Neural progenitor cell (in vitro differentiated cells): Measurements from ENCODE around the gene WDR44. TPM values are rescaled to one million over a fixed set of nuclear protein-coding genes. Genes with fewer than 3 reads are reported as not detected.

ENCODE experiments used
- DNase-seq: peaks from one replicate; pipeline ENCODE4 v3.0.0-alpha.2; 2016; ENCODE audit warnings: low spot score
- H2AFZ ChIP-seq: fragments of 200-600 bp; sonication (generic); replicated peaks from 2 replicates; pipeline ENCODE4 v1.6.1; 2016; ENCODE audit warnings: antibody characterized with exemption
- H3F3A ChIP-seq: fragments of 200-600 bp; sonication (generic); 2 replicates; pipeline ENCODE4 v1.6.1; 2016; ENCODE audit warnings: antibody characterized with exemption, low read depth
- H3K27ac ChIP-seq: fragments of 200-600 bp; sonication (generic); 2 replicates; pipeline ENCODE4 v1.5.1; 2016; ENCODE audit warnings: mild to moderate bottlenecking
- H3K27me3 ChIP-seq: fragments of 200-600 bp; sonication (generic); 2 replicates; pipeline ENCODE4 v1.6.1; 2016; ENCODE audit warnings: mild to moderate bottlenecking, moderate library complexity
- H3K36me3 ChIP-seq: fragments of 200-600 bp; sonication (generic); 2 replicates; pipeline ENCODE4 v1.5.1; 2016
- H3K4me1 ChIP-seq: fragments of 200-600 bp; sonication (generic); 2 replicates; pipeline ENCODE4 v1.6.1; 2016; ENCODE audit warnings: mixed run types
- H3K4me2 ChIP-seq: fragments of 200-600 bp; sonication (generic); 2 replicates; pipeline ENCODE4 v1.6.1; 2016
- H3K4me3 ChIP-seq: fragments of 200-600 bp; sonication (generic); 2 replicates; pipeline ENCODE4 v1.5.1; 2016
- H3K79me2 ChIP-seq: fragments of 200-600 bp; sonication (generic); 2 replicates; pipeline ENCODE4 v1.6.1; 2016; ENCODE audit warnings: low read depth
- H3K9ac ChIP-seq: fragments of 200-600 bp; sonication (generic); 2 replicates; pipeline ENCODE4 v1.6.1; 2016
- H3K9me3 ChIP-seq: fragments of 200-600 bp; sonication (generic); 2 replicates; pipeline ENCODE4 v1.5.1; 2016; ENCODE audit warnings: low read depth
- H4K20me1 ChIP-seq: fragments of 200-600 bp; sonication (generic); 2 replicates; pipeline ENCODE4 v1.6.1; 2016; ENCODE audit warnings: low read depth
- H3K27ac Mint-ChIP-seq: 3 replicates; pipeline ENCODE4 v1.8.0; 2021; ENCODE audit warnings: mixed read lengths
- H3K27me3 Mint-ChIP-seq: 2 replicates; pipeline ENCODE4 v1.8.0; 2022; ENCODE audit warnings: low read depth, mild to moderate bottlenecking, inconsistent platforms, moderate library complexity, mixed read lengths; ENCODE audit not compliant: insufficient read depth
- H3K36me3 Mint-ChIP-seq: 3 replicates; pipeline ENCODE4 v1.8.0; 2021; ENCODE audit warnings: mixed read lengths
- H3K4me1 Mint-ChIP-seq: 3 replicates; pipeline ENCODE4 v1.8.0; 2021; ENCODE audit warnings: mixed read lengths
- H3K4me3 Mint-ChIP-seq: 3 replicates; pipeline ENCODE4 v1.8.0; 2021; ENCODE audit warnings: mild to moderate bottlenecking, moderate library complexity, mixed read lengths
- H3K9me3 Mint-ChIP-seq: 3 replicates; pipeline ENCODE4 v1.8.0; 2020; ENCODE audit warnings: mixed read lengths
- EZH2 ChIP-seq: fragments of 200-600 bp; sonication (generic); IDR thresholded peaks from 2 replicates; pipeline ENCODE4 v1.6.1; 2017; ENCODE audit warnings: antibody characterized with exemption, mild to moderate bottlenecking, moderate library complexity
- EZH2phosphoT487 ChIP-seq: fragments of 200-600 bp; sonication (generic); IDR thresholded peaks from 2 replicates; pipeline ENCODE4 v1.6.1; 2017; ENCODE audit warnings: antibody characterized with exemption
- total RNA-seq: library from RNA; depleted of rRNA; stranded (reverse); fragments of >200 nt; gene quantifications from 2 replicates; pipeline ENCODE4 v1.2.3, GENCODE V29; 2015; ENCODE audit warnings: low replicate concordance
- TF ChIP-seq, protein P1 (sequence below): fragments of 200-600 bp; sonication (generic); IDR thresholded peaks from 2 replicates; pipeline ENCODE4 v1.5.1; 2017; ENCODE audit warnings: antibody characterized with exemption, mild to moderate bottlenecking

Gene WDR44
- total RNA-seq, 1 donor from 2014 or later = 18.0 TPM

DNA sequence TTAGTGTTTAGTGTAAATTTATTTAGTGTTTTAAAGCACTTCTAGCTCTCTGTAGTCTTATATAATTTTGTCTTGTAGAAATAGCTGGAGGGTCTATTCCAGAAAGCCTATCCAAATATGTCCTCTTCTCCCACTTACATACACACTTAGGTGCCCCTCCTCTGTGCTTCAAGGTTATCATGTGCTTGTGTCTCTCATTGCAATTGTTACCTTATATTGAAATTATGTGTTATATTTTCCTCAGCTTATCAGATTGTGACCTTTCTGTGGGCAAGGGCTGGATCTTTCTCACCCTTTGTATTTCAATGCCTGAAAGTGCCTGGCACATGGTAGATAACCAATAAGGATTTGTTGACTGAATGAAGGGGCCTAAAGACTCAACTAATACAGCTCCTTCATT is 18.4 kb downstream of the WDR44 start:
- Histone ChIP-seq H3K4me2 (no peak overlapping the region), H3K27me3 (no peaks in the 10 kb centered on the region), H3K27ac (no peak overlapping the region), H3K36me3 (no peaks in the 10 kb centered on the region), H3K79me2 (peaks cover 42% of the 10 kb centered on the region), H3F3A (peaks cover 12% of the 10 kb centered on the region), H2AFZ (no peak overlapping the region), H3K9ac (no peak overlapping the region), H3K4me1 (peaks cover 38% of the 10 kb centered on the region), H4K20me1 (no peaks in the 10 kb centered on the region), H3K9me3 (no peaks in the 10 kb centered on the region), H3K4me3 (no peak overlapping the region)
- Mint-ChIP-seq H3K4me3 (no peak overlapping the region), H3K36me3 (peaks cover 12% of the 10 kb centered on the region), H3K27ac (no peak overlapping the region), H3K4me1 (peaks cover 60% of the 10 kb centered on the region), H3K27me3 (no peaks in the 10 kb centered on the region), H3K9me3 (no peaks in the 10 kb centered on the region)
- no peak for TF ChIP-seq EZH2
- no peak for DNase-seq

DNA sequence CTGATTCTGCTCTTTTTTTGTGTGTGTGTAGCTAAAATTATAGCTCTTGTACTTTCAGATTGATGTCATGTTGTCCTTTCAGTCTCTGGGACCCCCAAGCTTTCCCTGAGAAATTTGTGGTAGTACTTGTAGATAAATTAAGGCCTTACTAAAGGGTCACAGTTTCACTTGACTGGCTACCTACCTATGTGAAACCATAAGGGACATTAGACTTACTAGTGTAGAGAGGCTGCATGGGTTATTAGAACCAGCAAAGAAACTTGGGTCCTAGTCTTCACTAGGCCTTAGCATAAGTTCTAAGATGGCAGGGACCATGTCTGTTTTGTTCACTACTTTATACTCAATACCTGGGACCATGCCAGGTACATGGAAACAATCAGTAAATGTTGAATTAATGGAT is 21.4 kb downstream of the WDR44 start:
- Histone ChIP-seq H3F3A (no peaks in the 10 kb centered on the region), H2AFZ (no peak overlapping the region), H3K9me3 (no peaks in the 10 kb centered on the region), H3K79me2 (peaks cover 25% of the 10 kb centered on the region), H3K4me1 (peaks cover 18% of the 10 kb centered on the region), H3K4me2 (no peak overlapping the region), H3K27ac (no peak overlapping the region), H3K4me3 (no peak overlapping the region), H3K9ac (no peak overlapping the region), H3K36me3 (no peaks in the 10 kb centered on the region), H3K27me3 (no peaks in the 10 kb centered on the region), H4K20me1 (no peaks in the 10 kb centered on the region)
- Mint-ChIP-seq H3K4me1 (peaks cover 33% of the 10 kb centered on the region), H3K36me3 (peaks cover 26% of the 10 kb centered on the region), H3K9me3 (peaks cover 8% of the 10 kb centered on the region), H3K27me3 (no peaks in the 10 kb centered on the region), H3K4me3 (no peak overlapping the region), H3K27ac (no peak overlapping the region)
- no peak for DNase-seq
- TF ChIP-seq, protein P1, sequence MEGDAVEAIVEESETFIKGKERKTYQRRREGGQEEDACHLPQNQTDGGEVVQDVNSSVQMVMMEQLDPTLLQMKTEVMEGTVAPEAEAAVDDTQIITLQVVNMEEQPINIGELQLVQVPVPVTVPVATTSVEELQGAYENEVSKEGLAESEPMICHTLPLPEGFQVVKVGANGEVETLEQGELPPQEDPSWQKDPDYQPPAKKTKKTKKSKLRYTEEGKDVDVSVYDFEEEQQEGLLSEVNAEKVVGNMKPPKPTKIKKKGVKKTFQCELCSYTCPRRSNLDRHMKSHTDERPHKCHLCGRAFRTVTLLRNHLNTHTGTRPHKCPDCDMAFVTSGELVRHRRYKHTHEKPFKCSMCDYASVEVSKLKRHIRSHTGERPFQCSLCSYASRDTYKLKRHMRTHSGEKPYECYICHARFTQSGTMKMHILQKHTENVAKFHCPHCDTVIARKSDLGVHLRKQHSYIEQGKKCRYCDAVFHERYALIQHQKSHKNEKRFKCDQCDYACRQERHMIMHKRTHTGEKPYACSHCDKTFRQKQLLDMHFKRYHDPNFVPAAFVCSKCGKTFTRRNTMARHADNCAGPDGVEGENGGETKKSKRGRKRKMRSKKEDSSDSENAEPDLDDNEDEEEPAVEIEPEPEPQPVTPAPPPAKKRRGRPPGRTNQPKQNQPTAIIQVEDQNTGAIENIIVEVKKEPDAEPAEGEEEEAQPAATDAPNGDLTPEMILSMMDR = no peak
- no peak for TF ChIP-seq EZH2
- TF ChIP-seq EZH2phosphoT487 = no peak

DNA sequence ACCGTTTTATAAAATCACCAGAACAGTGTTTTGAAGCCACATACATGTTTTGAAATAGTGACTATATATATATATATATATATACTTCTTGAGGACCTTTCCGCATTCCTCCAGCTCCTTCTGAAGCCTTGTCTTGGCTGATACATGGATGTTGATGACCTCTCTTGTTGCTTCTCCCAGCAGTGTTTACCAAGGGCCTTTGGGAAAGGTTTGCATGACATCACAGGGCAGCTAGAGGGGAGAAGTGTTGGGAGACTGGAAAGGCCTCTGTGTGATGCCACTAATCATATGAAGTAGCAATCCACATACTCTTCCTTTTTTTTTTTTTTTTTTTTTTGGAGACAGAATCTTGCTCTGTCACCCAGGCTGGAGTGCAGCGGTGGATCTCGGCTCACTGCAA is 22.5 kb downstream of the WDR44 start:
- H3K4me2 ChIP-seq = no peak overlapping the region
- DNase-seq = no peak
- H4K20me1 ChIP-seq = no peaks in the 10 kb centered on the region
- H3K36me3 Mint-ChIP-seq = peaks cover 28% of the 10 kb centered on the region
- H3K27me3 ChIP-seq = no peaks in the 10 kb centered on the region
- no peak overlapping the region for H3K9ac ChIP-seq
- H3K27ac ChIP-seq = no peak overlapping the region
- H3K4me1 ChIP-seq = peaks cover 16% of the 10 kb centered on the region
- H3K9me3 ChIP-seq = no peaks in the 10 kb centered on the region
- H3K4me3 Mint-ChIP-seq = no peak overlapping the region
- peaks cover 8% of the 10 kb centered on the region for H3K9me3 Mint-ChIP-seq
- no peak overlapping the region for H3K27ac Mint-ChIP-seq
- no peak overlapping the region for H3K4me3 ChIP-seq
- H3K4me1 Mint-ChIP-seq = peaks cover 31% of the 10 kb centered on the region
- H3K79me2 ChIP-seq = peaks cover 16% of the 10 kb centered on the region
- no peak overlapping the region for H2AFZ ChIP-seq
- no peaks in the 10 kb centered on the region for H3K27me3 Mint-ChIP-seq
- H3F3A ChIP-seq = no peaks in the 10 kb centered on the region
- no peaks in the 10 kb centered on the region for H3K36me3 ChIP-seq
- TF ChIP-seq EZH2phosphoT487 (no peak), EZH2 (no peak)
- TF ChIP-seq, protein P1 = no peak

DNA sequence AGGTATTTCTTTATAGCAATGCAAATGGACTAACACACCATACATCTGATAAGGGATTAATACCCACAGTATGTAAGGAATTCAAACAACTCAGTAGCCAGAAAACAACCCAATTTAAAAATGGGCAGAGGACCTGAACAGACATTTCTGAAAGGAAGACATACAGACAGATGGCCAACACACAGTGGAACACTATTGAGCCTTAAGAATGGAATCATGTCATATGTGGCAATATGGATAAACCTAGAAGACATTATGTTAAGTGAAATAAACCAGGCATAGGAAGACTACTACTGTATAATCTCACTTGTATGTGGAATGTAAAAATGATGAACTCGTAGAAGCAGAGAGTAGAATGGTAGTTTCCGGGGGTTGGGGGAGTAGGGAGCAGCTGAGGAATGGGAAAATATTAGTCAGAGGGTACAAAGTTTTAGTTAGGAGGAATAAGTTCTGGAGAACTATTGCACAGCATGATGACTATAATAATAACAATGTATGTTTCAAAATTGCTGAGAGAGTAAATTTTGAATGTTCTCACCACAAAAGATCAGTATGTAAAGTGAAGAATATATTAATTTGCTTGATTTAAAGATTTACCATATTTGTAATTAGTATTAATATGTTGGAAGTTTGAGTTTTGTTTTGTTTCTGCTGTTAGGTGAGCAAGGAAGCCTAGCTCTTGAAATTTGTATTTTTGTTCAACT is 25.2 kb downstream of the WDR44 start:
- Histone ChIP-seq H3K27me3 (no peaks in the 10 kb centered on the region), H3K4me2 (no peak overlapping the region), H3F3A (no peaks in the 10 kb centered on the region), H2AFZ (no peak overlapping the region), H3K9me3 (no peaks in the 10 kb centered on the region), H3K9ac (no peak overlapping the region), H3K4me3 (no peak overlapping the region), H3K36me3 (no peaks in the 10 kb centered on the region), H3K79me2 (no peaks in the 10 kb centered on the region), H4K20me1 (no peaks in the 10 kb centered on the region), H3K27ac (no peak overlapping the region), H3K4me1 (peaks cover 10% of the 10 kb centered on the region)
- Mint-ChIP-seq H3K9me3 (peaks cover 8% of the 10 kb centered on the region), H3K27ac (no peak overlapping the region), H3K4me1 (peaks cover 17% of the 10 kb centered on the region), H3K36me3 (peaks cover 29% of the 10 kb centered on the region), H3K27me3 (no peaks in the 10 kb centered on the region), H3K4me3 (no peak overlapping the region)
- DNase-seq = no peak
- TF ChIP-seq, protein P1 = no peak
- no peak for TF ChIP-seq EZH2
- no peak for TF ChIP-seq EZH2phosphoT487
